ENCODE data around the gene SLC22A7. TPM values are rescaled to one million over a fixed set of nuclear protein-coding genes. Genes with fewer than 3 reads are reported as not detected.

SLC22A7 gene
- total and polyA plus RNA-seq, 7 donors = not detected

DNA sequence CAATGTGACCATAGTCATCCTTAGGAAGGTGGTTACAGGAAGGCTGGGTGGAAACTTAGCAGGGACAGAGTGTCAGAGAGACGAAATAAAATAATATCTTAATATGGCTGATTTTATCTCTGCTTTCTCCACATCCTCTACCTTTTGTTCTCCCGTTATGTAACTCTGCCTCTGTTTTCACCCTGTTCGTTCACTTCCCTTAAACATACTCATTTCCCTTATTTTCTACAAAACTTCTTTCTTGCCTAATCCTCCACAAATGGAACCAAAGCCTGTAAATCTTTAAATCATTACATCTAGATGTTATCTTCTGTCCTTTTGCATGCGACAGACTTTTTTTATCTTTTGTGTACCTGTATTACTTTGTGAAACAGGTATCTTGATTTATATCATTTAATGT lies 33.8 kb downstream of the SLC22A7 start:
- no peak for TF ChIP-seq POLR2AphosphoS5 (IDR thresholded peaks at IDR 0.05)
- TF ChIP-seq POLR2A (IDR thresholded peaks at IDR 0.05) = no peak
- no peak for TF ChIP-seq CTCF (IDR thresholded peaks at IDR 0.05)
- TF ChIP-seq EP300 (IDR thresholded peaks at IDR 0.05) = no peak
- Histone ChIP-seq H3K27me3 (no peaks in the 10 kb centered on the region), H3K4me3 (no peak overlapping the region), H3K9me3 (no peaks in the 10 kb centered on the region), H3K36me3 (peaks cover 0 to 11% (median 0%) of the 10 kb centered on the region in 4 donors), H3K4me1 (peaks cover 0 to 6% (median 0%) of the 10 kb centered on the region in 4 donors), H3K27ac (no peak overlapping the region)
- no peak for DNase-seq
- 58 to 83% methylated on average over 4 of the region's 4 CpGs for WGBS, 2 donors
- intact Hi-C loops (cut with DNase I) = no loop called here

DNA sequence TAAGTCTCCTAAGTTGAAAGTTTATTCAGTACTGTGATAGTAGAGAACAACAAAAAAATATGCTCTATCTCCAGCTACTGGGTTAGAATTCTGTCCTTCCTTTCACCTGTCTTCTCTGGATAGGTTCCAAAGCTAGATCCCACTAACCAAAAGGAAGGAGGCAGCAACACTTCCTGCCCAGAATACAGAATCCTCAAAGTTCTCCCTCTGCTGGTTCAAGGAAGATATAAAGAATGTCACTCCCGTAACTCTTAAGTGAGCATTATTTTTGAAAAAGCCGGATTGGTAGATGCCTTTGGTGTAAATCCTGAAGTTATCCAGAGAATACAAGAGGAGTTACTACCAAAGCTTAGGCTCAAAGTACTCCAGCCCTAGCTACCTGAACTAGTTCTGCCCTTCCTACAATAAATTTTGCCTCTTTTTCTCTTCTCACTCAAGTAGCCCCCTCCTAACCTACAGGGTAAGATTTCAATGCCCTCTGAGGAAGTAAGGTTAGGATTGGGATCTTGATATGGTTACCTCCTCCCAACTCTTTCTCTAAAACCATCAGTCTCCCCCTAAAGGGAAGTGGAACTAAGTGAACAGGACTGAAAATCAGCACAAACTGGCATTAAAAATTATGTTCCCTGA lies 36.5 kb downstream of the SLC22A7 start:
- H3K36me3 ChIP-seq = peaks cover 5 to 34% (median 13%) of the 10 kb centered on the region in 4 donors
- intact Hi-C loops (cut with DNase I) = loop anchor here (2.0 kb wide), 1 partner anchor 72 kb away; no protein-coding TSS in a partner anchor
- no peak overlapping the region for H3K4me3 ChIP-seq
- H3K27ac ChIP-seq = no peak overlapping the region
- H3K9me3 ChIP-seq = no peaks in the 10 kb centered on the region
- DNase-seq = no peak
- no peaks in the 10 kb centered on the region for H3K27me3 ChIP-seq
- WGBS, 2 donors = 11 to 34% methylated on average over 2 of the region's 2 CpGs
- peak; percentile 42 to 59 (median 51) for TF ChIP-seq CTCF (IDR thresholded peaks at IDR 0.05)
- TF ChIP-seq EP300 (IDR thresholded peaks at IDR 0.05) = no peak
- TF ChIP-seq POLR2AphosphoS5 (IDR thresholded peaks at IDR 0.05) = peak in 1 of 4 donors; percentile 11
- H3K4me1 ChIP-seq = peaks cover 0 to 6% (median 0%) of the 10 kb centered on the region in 4 donors

- DNase-seq = no peak
- no peak overlapping the region for H3K27ac ChIP-seq
- H3K4me1 ChIP-seq = peaks cover 0 to 6% (median 0%) of the 10 kb centered on the region in 4 donors
- intact Hi-C loops (cut with DNase I) = loop anchor here (2.0 kb wide), 1 partner anchor 73 kb away; no protein-coding TSS in a partner anchor
- peaks cover 14 to 43% (median 21%) of the 10 kb centered on the region in 4 donors for H3K36me3 ChIP-seq
- no peaks in the 10 kb centered on the region for H3K9me3 ChIP-seq
- H3K4me3 ChIP-seq = no peak overlapping the region
- TF ChIP-seq EP300 (IDR thresholded peaks at IDR 0.05) (no peak), POLR2A (IDR thresholded peaks at IDR 0.05) (no peak), CTCF (IDR thresholded peaks at IDR 0.05) (no peak), POLR2AphosphoS5 (IDR thresholded peaks at IDR 0.05) (no peak)
- 22 to 73% methylated on average over 3 of the region's 3 CpGs for WGBS, 2 donors
- H3K27me3 ChIP-seq = no peaks in the 10 kb centered on the region
Observed at GRCh38 chr6:43335469-43335868, 37.4 kb downstream of the SLC22A7 start.

GRCh38 chr6:43336382-43336781 lies 38.3 kb downstream of the SLC22A7 start:
- DNase-seq = no peak
- no peak overlapping the region for H3K4me3 ChIP-seq
- peaks cover 0 to 6% (median 0%) of the 10 kb centered on the region in 4 donors for H3K4me1 ChIP-seq
- TF ChIP-seq EP300 (IDR thresholded peaks at IDR 0.05) (no peak), CTCF (IDR thresholded peaks at IDR 0.05) (no peak), POLR2AphosphoS5 (IDR thresholded peaks at IDR 0.05) (no peak), POLR2A (IDR thresholded peaks at IDR 0.05) (no peak)
- intact Hi-C loops (cut with DNase I) = no loop called here
- no peaks in the 10 kb centered on the region for H3K27me3 ChIP-seq
- no peak overlapping the region for H3K27ac ChIP-seq
- WGBS, 2 donors = 66 to 79% methylated on average over 3 of the region's 3 CpGs
- H3K36me3 ChIP-seq = peaks cover 14 to 52% (median 28%) of the 10 kb centered on the region in 4 donors
- no peaks in the 10 kb centered on the region for H3K9me3 ChIP-seq

Measured in sigmoid colon (tissue), 7 donors.